Measurements from ENCODE around the gene ATXN7.

The ATXN7 gene

GRCh38 chr3:63986146-63986545 is 122.5 kb downstream of the ATXN7 start:
- DNase-seq, result no peak

GRCh38 chr3:63986831-63987230 is 123.2 kb downstream of the ATXN7 start:
- DNase-seq, result no peak

GRCh38 chr3:63988943-63989342 is 125.3 kb downstream of the ATXN7 start:
- no peak for DNase-seq

- DNase-seq, result no peak
Observed at GRCh38 chr3:63990204-63990603, 126.5 kb downstream of the ATXN7 start.

- no peak for DNase-seq
Observed at GRCh38 chr3:63990733-63991132, 127.1 kb downstream of the ATXN7 start.

GRCh38 chr3:63991666-63992065 is 128.0 kb downstream of the ATXN7 start:
- no peak for DNase-seq

- DNase-seq, result no peak
Observed at GRCh38 chr3:63992516-63993209, 129.0 kb downstream of the ATXN7 start.

- DNase-seq, result peak; percentile 38 to 51
Observed at GRCh38 chr3:63993653-63994079, 130.0 kb downstream of the ATXN7 start.

GRCh38 chr3:63995086-63995485 is 131.4 kb downstream of the ATXN7 start:
- DNase-seq, result no peak

GRCh38 chr3:63998852-63999754 is 135.4 kb downstream of the ATXN7 start:
- DNase-seq, result no peak

GRCh38 chr3:64000453-64001055 is 136.9 kb downstream of the ATXN7 start:
- DNase-seq, result no peak

- DNase-seq, result no peak
Observed at GRCh38 chr3:64002233-64002632, 138.6 kb downstream of the ATXN7 start.

- no peak for DNase-seq
Observed at GRCh38 chr3:64003589-64003988, 139.9 kb downstream of the ATXN7 start.

GRCh38 chr3:64008017-64008416 is 144.3 kb downstream of the ATXN7 start:
- DNase-seq, result no peak

GRCh38 chr3:64008487-64009351 is 145.1 kb downstream of the ATXN7 start:
- no peak for DNase-seq

GRCh38 chr3:64009528-64009927 is 145.9 kb downstream of the ATXN7 start:
- DNase-seq, result no peak

GRCh38 chr3:64010199-64010598 is 146.5 kb downstream of the ATXN7 start:
- DNase-seq, result no peak

- no peak for DNase-seq
Observed at GRCh38 chr3:64011685-64012084, 148.0 kb downstream of the ATXN7 start.

- no peak for DNase-seq
Observed at GRCh38 chr3:64016941-64017620, 153.4 kb downstream of the ATXN7 start.

- DNase-seq, result no peak
Observed at GRCh38 chr3:64019271-64019670, 155.6 kb downstream of the ATXN7 start.

GRCh38 chr3:64019879-64020278 is 156.2 kb downstream of the ATXN7 start:
- no peak for DNase-seq

GRCh38 chr3:64021922-64022321 is 158.3 kb downstream of the ATXN7 start:
- DNase-seq, result no peak
